Chondrocyte (in vitro differentiated cells): ENCODE data around the gene CDK5. TPM values are rescaled to one million over a fixed set of nuclear protein-coding genes. Genes with fewer than 3 reads are reported as not detected.
A peak's percentile ranks its signal among the peaks of the same experiment; 100 is the strongest.
"Not testable (repeated sequence)": the region's sequence is repeated elsewhere in the genome, so short reads cannot be mapped to it uniquely, and the experiment has no call there.

Experiments used
- DNase-seq: peaks from one replicate; pipeline ENCODE4 v3.0.0; 2021; ENCODE audit warnings: mixed read lengths, low spot score
- H3K27ac Mint-ChIP-seq: one replicate; pipeline ENCODE4 v1.8.0; 2021; ENCODE audit warnings: mild to moderate bottlenecking, moderate library complexity, mixed read lengths; ENCODE audit not compliant: unreplicated experiment
- H3K27me3 Mint-ChIP-seq: 2 replicates; pipeline ENCODE4 v1.8.0; 2021; ENCODE audit warnings: low read depth, mixed read lengths
- H3K36me3 Mint-ChIP-seq: 2 replicates; pipeline ENCODE4 v1.8.0; 2021; ENCODE audit warnings: low read depth, mixed read lengths
- H3K4me1 Mint-ChIP-seq: 2 replicates; pipeline ENCODE4 v1.8.0; 2021; ENCODE audit warnings: low read depth, mild to moderate bottlenecking, mixed read lengths
- H3K4me3 Mint-ChIP-seq: one replicate; pipeline ENCODE4 v1.8.0; 2021; ENCODE audit warnings: mild to moderate bottlenecking, moderate library complexity, mixed read lengths; ENCODE audit not compliant: unreplicated experiment
- H3K9me3 Mint-ChIP-seq: 2 replicates; pipeline ENCODE4 v1.8.0; 2021; ENCODE audit warnings: low read depth, mixed read lengths
- CTCF ChIP-seq: fragments of 200-600 bp; sonication (generic); IDR thresholded peaks from 2 replicates; pipeline ENCODE4 v1.5.0; 2021; ENCODE audit warnings: antibody characterized with exemption, mild to moderate bottlenecking, moderate library complexity
- total RNA-seq: library from RNA; stranded (reverse); gene quantifications from 3 replicates; pipeline ENCODE4 v1.2.1, GENCODE V29; 2021

Gene CDK5
- total RNA-seq, 1 donor from 2014 or later = 24.0 TPM

GRCh38 chr7:151013733-151014497, 43.8 kb downstream of the CDK5 start:
- Mint-ChIP-seq H3K27ac (no peak overlapping the region), H3K4me3 (no peak overlapping the region), H3K36me3 (no peaks in the 10 kb centered on the region), H3K4me1 (peaks cover 22% of the 10 kb centered on the region), H3K9me3 (no peaks in the 10 kb centered on the region), H3K27me3 (peaks cover 23% of the 10 kb centered on the region)
- DNase-seq = no peak
- no peak for TF ChIP-seq CTCF

GRCh38 chr7:151013356-151013732, 44.4 kb downstream of the CDK5 start:
- Mint-ChIP-seq H3K4me3 (no peak overlapping the region), H3K4me1 (peaks cover 20% of the 10 kb centered on the region), H3K36me3 (no peaks in the 10 kb centered on the region), H3K27me3 (peaks cover 21% of the 10 kb centered on the region), H3K9me3 (no peaks in the 10 kb centered on the region), H3K27ac (no peak overlapping the region)
- no peak for TF ChIP-seq CTCF
- no peak for DNase-seq

GRCh38 chr7:151012911-151013347, 44.8 kb downstream of the CDK5 start:
- Mint-ChIP-seq H3K4me3 (no peak overlapping the region), H3K27ac (no peak overlapping the region), H3K4me1 (peaks cover 17% of the 10 kb centered on the region), H3K9me3 (no peaks in the 10 kb centered on the region), H3K27me3 (peaks cover 18% of the 10 kb centered on the region), H3K36me3 (no peaks in the 10 kb centered on the region)
- no peak for DNase-seq
- peak; percentile 76 for TF ChIP-seq CTCF

GRCh38 chr7:151012031-151012692, 45.5 kb downstream of the CDK5 start:
- no peak for DNase-seq
- no peak for TF ChIP-seq CTCF
- H3K4me1 Mint-ChIP-seq = peaks cover 20% of the 10 kb centered on the region
- H3K27ac Mint-ChIP-seq = no peak overlapping the region
- H3K9me3 Mint-ChIP-seq = no peaks in the 10 kb centered on the region
- H3K36me3 Mint-ChIP-seq = no peaks in the 10 kb centered on the region
- peaks cover 18% of the 10 kb centered on the region for H3K27me3 Mint-ChIP-seq
- H3K4me3 Mint-ChIP-seq = no peak overlapping the region

GRCh38 chr7:151011616-151012015, 46.1 kb downstream of the CDK5 start:
- H3K27me3 Mint-ChIP-seq = peaks cover 18% of the 10 kb centered on the region

More at GRCh38 chr7:151011616-151012015, 46.1 kb downstream of the CDK5 start:
- not testable (repeated sequence) for DNase-seq, H3K4me3 Mint-ChIP-seq, H3K27ac Mint-ChIP-seq, H3K9me3 Mint-ChIP-seq, H3K36me3 Mint-ChIP-seq
- H3K4me1 Mint-ChIP-seq = peaks cover 21% of the 10 kb centered on the region
